Measurements from ENCODE around the gene DNAJB14. TPM values are rescaled to one million over a fixed set of nuclear protein-coding genes. Genes with fewer than 3 reads are reported as not detected.

DNAJB14 gene
- total RNA-seq, 2 donors from 2014 or later: 43.4 to 45.1 TPM

DNA sequence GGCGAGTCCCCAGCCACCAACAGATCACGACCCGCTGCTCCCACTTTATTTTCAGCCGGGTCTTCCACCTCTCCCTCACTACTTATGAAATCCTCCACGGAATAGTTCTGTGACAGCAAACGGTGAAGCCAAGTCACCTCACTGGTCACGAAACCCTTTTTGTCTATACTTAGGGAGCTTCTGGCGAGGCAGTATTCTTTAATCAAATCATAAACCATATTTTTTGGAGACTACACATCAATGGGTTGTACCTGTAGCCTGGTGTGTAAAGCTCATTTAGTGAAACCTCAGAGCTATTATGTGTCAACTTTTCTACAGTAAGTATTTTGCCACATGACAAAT is 4.5 kb upstream of the DNAJB14 start:
- Mint-ChIP-seq H3K4me1 (peaks cover 7% of the 10 kb centered on the region), H3K4me3 (no peak overlapping the region), H3K9me3 (no peaks in the 10 kb centered on the region), H3K36me3 (ENCODE audit: low read depth) (peaks cover 3% of the 10 kb centered on the region), H3K27ac (no peak overlapping the region), H3K27me3 (no peaks in the 10 kb centered on the region)
- ATAC-seq (replicated peaks): no peak

DNA sequence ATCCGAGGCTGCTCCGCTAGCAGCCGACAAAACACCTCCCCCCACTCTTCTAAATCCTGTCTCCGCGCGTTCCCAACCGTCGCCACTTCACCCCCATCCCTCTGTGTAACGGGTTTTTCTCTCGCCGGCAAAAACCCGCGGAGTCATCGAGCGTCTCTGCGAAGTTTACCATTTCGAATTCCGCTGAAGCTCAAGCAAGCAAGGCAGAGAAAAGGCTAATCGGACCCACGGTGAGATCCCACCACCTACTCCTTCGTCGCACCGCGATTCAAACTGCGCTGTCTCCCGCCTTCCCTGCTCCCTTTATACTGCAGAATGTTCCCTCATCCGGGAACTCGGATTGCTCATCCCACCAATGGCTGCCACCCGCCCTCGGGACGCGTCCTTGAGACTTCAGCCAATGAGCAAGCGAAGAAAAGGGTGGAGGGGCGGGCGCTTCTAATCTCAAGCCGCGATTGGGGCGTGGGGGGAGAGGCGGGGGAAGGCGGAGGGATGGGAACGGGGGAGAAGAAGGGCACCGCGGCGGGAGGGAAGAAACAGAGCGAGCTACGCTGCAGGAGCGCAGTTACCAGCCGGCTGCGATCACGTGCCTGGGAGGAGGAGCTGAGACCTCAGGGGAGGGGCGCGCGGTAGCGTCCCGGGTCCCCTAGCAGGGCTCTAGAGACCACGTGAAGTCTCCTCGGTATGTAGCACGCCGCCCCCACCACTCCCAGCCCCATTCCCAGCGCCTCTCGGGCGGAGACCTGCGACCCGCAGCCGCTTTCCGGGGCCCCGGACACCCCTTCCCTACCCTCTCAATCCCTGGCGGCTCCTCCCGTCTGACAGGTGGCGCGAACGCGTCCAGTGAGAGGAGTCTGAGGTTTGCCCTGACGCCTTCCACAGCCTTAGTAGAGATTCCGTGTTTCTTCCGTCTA is 3.8 kb upstream of the DNAJB14 start, which contains the start of gene H2AZ1:
TSS of gene H2AZ1 (minus strand) at position 277 of the 914 bp plus-strand sequence. CDS start at position 172, 105 bp downstream.
- Mint-ChIP-seq H3K36me3 (ENCODE audit: low read depth) (peaks cover 9% of the 10 kb centered on the region), H3K27me3 (no peaks in the 10 kb centered on the region), H3K4me1 (peaks cover 10% of the 10 kb centered on the region), H3K9me3 (no peaks in the 10 kb centered on the region), H3K27ac (no peak within 1 kb of the TSS), H3K4me3 (no peak within 1 kb of the TSS)
- ATAC-seq (replicated peaks): peak; percentile 75

DNA sequence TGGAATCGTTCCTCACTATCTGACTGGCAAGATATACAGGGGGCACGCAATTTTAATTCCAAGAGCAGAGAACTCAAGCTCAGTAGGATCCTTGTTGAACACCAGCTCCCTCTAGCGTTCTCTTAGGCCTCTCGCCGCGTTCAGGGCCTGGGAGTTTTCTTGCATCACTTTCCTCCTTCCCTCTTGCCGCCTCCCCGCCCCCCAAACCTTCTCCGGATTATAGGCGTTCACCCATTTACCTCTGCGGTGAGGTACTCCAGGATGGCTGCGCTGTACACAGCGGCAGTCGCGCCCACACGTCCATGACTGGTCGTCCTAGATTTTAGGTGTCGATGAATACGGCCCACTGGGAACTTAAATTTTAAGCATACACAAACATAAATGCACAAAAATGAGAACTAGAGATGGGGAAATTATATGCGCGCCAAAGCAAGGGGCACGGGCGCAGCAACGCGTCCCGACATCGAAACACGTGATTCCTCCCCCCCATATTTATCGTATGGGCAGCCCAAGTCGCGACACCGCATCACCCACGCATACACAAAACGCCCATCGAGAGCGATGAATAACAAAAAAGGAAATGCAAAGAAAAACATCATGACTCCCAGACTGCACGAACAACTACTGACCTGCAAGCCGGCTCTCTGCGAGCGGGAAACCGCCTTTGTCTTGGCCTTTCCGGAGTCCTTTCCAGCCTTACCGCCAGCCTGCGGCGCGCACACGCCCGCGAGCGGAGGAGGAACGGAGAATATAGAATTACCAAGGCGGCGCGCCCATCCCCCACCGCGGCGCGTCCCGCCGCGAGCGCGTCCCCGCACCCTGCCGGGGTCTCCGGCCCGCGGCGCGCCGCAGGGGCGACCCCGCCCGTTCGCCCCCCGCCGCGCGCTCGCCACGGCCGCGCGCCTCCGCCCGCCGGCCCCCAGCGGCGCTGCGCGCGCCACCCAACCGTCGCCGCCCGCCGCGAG is 2.9 kb upstream of the DNAJB14 start:
- Mint-ChIP-seq H3K27me3 (no peaks in the 10 kb centered on the region), H3K4me1 (peaks cover 17% of the 10 kb centered on the region), H3K36me3 (ENCODE audit: low read depth) (peaks cover 19% of the 10 kb centered on the region), H3K27ac (no peak overlapping the region), H3K4me3 (no peak overlapping the region), H3K9me3 (no peaks in the 10 kb centered on the region)
- ATAC-seq (replicated peaks): peak; percentile 54

DNA sequence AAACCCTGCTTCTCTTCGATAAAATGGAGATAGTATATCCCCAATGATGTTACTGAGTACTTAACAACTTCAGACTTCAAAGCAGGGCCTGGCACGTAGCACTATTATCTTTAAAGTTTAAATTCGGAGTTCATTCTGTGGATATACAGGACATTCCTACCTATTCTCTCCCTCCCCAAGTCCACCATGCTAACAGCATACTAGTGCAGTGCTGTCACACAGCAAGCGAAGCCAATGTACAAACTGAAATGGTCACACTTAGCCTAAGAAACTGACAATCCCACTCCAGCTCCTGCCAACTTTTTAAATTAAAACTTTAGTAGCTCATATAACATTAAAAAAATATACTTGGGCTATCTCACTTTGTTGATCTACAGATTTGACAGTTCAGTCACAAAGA is 1.2 kb upstream of the DNAJB14 start:
- Mint-ChIP-seq H3K36me3 (ENCODE audit: low read depth) (peaks cover 36% of the 10 kb centered on the region), H3K27ac (peak overlapping the region; percentile 95), H3K9me3 (no peaks in the 10 kb centered on the region), H3K4me3 (no peak overlapping the region), H3K4me1 (peaks cover 33% of the 10 kb centered on the region), H3K27me3 (no peaks in the 10 kb centered on the region)
- no peak for ATAC-seq (replicated peaks)

DNA sequence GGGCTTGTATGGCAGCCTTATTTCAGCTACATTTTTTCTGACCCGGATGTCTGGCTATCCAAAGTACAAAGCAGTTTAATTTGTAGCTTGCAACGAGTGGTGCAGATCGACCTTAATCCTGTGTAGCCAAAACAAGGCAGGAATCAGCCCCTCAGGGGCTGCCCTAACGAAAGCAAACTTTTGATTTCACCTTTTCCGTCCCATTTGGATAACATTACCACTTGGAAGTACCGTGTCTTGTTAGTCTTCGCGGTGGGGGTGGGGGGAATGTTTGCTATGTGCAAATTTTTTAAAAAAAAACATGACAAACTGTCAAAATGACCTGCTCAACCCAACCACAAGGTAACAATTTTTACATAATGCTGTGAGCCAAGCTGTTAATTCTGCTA is 766 bp upstream of the DNAJB14 start:
- no peak overlapping the region for H3K4me3 Mint-ChIP-seq
- H3K4me1 Mint-ChIP-seq: peaks cover 33% of the 10 kb centered on the region
- H3K27me3 Mint-ChIP-seq: no peaks in the 10 kb centered on the region
- H3K27ac Mint-ChIP-seq: peak overlapping the region; percentile 95
- H3K9me3 Mint-ChIP-seq: no peaks in the 10 kb centered on the region
- H3K36me3 Mint-ChIP-seq (ENCODE audit: low read depth): peaks cover 38% of the 10 kb centered on the region
- ATAC-seq (replicated peaks): no peak

DNA sequence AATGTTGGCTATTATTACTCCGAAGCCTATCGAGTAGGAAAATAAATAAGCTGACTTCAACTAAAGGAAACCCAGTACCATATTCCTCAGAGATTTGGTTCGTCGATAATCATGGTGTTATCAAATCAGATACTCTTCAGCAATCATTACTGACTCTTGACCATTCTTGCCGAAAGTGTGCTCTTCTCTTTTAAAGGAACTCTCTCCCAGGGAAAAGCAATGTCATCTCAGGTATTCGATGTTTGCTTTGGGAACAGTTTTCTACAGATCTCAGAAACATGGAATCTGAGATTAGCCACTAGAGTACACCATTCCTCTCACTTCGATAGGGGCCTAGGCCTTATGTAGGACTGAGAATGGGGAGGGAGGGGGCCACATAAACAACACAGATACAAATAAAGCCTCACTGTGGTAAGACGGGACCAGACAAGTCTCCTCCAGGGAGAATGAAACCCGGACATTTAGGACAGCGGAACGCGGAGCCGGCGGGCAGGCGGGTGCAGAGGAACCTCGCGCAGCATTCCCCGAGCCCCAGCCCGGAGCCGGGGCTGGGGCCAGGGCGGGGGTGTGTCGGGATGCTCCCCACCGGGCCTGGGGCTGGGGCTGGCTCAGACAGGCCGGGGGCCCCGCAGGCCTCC is 581 bp downstream of the DNAJB14 start:
- Mint-ChIP-seq H3K9me3 (no peaks in the 10 kb centered on the region), H3K4me3 (no peak overlapping the region), H3K27ac (peak overlapping the region; percentile 95), H3K27me3 (no peaks in the 10 kb centered on the region), H3K4me1 (peaks cover 39% of the 10 kb centered on the region), H3K36me3 (ENCODE audit: low read depth) (peaks cover 45% of the 10 kb centered on the region)
- ATAC-seq (replicated peaks): peak; percentile 1

DNA sequence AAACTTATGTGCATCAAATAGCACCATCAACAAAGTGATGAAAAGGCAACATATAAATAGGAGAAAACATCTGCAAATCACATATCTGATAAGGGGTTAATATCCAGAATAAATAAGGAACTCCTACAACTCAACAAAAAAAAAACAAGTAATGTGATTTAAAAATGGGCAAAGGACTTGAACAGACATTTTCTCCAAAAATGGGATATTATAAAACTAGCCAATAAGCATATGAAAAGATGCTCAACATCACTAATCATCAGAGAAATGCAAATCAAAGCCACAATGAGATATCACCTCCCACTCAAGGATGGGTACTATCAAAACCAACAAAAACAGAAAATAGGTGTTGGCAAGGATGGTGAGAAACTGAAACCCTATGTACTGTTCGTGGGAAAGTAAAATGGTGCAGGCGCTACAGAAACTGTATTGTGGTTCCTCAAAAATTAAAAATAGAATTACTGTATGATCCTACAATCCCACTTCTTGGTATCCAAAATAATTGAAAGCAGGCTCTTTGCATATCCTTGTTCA is 2.4 kb downstream of the DNAJB14 start:
- H3K4me1 Mint-ChIP-seq: peaks cover 39% of the 10 kb centered on the region
- no peaks in the 10 kb centered on the region for H3K27me3 Mint-ChIP-seq
- no peak overlapping the region for H3K4me3 Mint-ChIP-seq
- peak; percentile 34 for ATAC-seq (replicated peaks)
- H3K27ac Mint-ChIP-seq: peak overlapping the region; percentile 95
- no peaks in the 10 kb centered on the region for H3K9me3 Mint-ChIP-seq
- peaks cover 52% of the 10 kb centered on the region for H3K36me3 Mint-ChIP-seq (ENCODE audit: low read depth)

DNA sequence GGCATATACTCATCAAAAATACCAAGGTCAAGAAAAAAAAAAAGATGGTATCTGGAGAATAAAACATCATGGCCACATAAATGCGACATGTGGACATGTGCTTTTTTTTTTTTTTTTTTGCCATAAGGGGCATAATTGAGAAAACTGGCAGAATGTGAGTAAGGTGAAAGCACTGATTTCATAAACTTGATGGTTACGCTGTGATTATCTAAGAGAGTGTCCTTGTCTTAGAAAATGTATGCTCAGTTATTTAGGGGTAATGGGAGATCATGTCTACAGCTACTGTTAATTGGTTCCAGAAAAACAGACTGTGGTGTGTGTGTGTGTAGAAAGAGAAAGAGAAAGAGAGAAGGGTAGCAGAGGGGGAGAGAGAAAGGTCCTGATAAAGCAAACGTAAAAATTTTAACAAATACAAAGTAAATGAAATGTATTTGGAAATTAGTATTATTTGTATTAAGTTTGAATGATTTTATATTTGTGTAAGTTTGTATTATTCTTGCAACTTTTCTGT is 8.1 kb downstream of the DNAJB14 start:
- H3K9me3 Mint-ChIP-seq: no peaks in the 10 kb centered on the region
- no peak overlapping the region for H3K27ac Mint-ChIP-seq
- H3K4me1 Mint-ChIP-seq: peaks cover 17% of the 10 kb centered on the region
- H3K27me3 Mint-ChIP-seq: no peaks in the 10 kb centered on the region
- ATAC-seq (replicated peaks): no peak
- no peak overlapping the region for H3K4me3 Mint-ChIP-seq
- peaks cover 69% of the 10 kb centered on the region for H3K36me3 Mint-ChIP-seq (ENCODE audit: low read depth)

DNA sequence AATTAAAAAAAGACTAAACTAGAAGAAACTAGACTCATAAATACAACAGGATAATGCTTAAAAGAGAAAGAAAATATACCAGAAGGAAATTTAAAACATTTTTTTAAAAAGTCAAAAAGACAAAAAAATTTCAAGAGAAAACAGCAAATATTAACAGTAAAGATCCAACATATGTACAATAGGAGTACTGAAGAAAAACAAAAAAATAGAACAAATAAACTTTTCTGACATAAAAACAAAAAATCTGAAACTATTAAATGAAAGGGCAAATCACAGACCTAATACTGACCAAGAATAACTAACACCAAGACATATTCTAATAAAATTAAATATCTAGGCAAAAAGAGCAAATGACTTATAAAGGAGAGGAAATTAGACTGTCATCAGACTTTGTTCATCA is 11.5 kb downstream of the DNAJB14 start:
- no peak overlapping the region for H3K27ac Mint-ChIP-seq

DNA sequence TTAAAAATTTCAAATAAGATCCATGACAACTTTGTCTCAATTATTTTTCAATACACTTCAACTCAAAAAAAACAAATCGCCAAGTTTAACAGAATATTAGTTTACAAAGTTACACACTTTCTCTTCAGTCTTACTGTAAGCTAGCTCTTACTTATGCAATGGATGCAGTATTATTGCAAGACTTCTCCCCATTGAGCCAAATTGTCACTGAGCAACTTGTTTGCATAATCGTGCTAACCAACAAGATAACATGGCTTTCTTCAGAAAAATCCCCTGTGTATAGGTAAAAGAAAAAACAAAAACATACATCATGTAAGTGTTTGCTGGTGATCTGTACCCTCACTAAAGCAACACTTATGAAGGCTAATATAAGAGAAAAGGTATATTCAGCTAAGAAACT is 18.9 kb downstream of the DNAJB14 start:
- H3K36me3 Mint-ChIP-seq (ENCODE audit: low read depth): peaks cover 80% of the 10 kb centered on the region
- H3K4me1 Mint-ChIP-seq: peaks cover 16% of the 10 kb centered on the region
- H3K27me3 Mint-ChIP-seq: no peaks in the 10 kb centered on the region
- no peak overlapping the region for H3K4me3 Mint-ChIP-seq
- no peak overlapping the region for H3K27ac Mint-ChIP-seq
- no peak for ATAC-seq (replicated peaks)
- no peaks in the 10 kb centered on the region for H3K9me3 Mint-ChIP-seq

More for the DNA sequence above, 11.5 kb downstream of the DNAJB14 start:
- H3K4me3 Mint-ChIP-seq: no peak overlapping the region
- peaks cover 14% of the 10 kb centered on the region for H3K4me1 Mint-ChIP-seq
- no peak for ATAC-seq (replicated peaks)
- no peaks in the 10 kb centered on the region for H3K27me3 Mint-ChIP-seq
- H3K36me3 Mint-ChIP-seq (ENCODE audit: low read depth): peaks cover 71% of the 10 kb centered on the region
- no peaks in the 10 kb centered on the region for H3K9me3 Mint-ChIP-seq

DNA sequence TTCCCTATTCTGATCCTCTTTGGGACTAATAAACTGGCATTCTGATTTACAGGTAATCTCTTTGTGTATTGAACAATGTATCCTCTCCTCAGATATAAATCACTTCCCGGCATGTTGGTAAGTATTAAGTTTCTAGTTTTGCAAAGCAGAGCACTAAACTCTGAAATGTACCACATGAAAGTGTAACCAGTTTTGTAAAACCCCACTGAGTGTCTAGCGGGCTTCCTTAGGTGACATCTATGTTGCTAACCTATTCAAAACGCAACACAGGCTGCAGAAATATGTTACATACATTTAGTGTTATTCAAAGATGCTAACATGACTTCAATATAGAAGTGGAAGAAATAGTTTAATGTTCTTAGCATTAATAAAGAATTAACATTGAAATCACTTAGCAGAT is 25.2 kb downstream of the DNAJB14 start:
- no peaks in the 10 kb centered on the region for H3K27me3 Mint-ChIP-seq
- peaks cover 75% of the 10 kb centered on the region for H3K36me3 Mint-ChIP-seq (ENCODE audit: low read depth)
- peak; percentile 54 for ATAC-seq (replicated peaks)
- peak overlapping the region; percentile 1 for H3K4me3 Mint-ChIP-seq
- H3K4me1 Mint-ChIP-seq: peaks cover 11% of the 10 kb centered on the region
- peak overlapping the region; percentile 7 for H3K27ac Mint-ChIP-seq
- H3K9me3 Mint-ChIP-seq: no peaks in the 10 kb centered on the region

DNA sequence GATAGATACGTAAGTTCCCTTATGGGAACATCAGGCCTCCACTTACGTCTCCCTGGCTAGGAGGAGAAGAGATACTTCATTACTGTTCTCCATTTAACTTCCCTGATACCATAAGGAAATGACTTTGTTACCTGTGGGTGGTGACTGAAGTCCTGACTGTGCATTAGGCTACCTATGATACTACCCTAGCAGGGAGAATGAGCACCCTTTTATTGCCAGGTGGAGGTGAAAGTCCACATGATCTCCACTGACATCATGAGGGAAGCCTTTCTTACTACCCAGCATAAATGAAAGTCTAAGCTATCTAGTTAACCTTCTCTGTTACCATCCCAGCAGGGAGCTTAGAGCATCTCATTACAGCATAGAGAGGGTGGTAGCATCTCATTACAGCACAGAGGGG is 27.8 kb downstream of the DNAJB14 start:
- H3K4me1 Mint-ChIP-seq: peaks cover 12% of the 10 kb centered on the region
- H3K9me3 Mint-ChIP-seq: no peaks in the 10 kb centered on the region
- ATAC-seq (replicated peaks): no peak
- peaks cover 78% of the 10 kb centered on the region for H3K36me3 Mint-ChIP-seq (ENCODE audit: low read depth)
- peak overlapping the region; percentile 28 for H3K27ac Mint-ChIP-seq
- H3K4me3 Mint-ChIP-seq: no peak overlapping the region
- no peaks in the 10 kb centered on the region for H3K27me3 Mint-ChIP-seq

DNA sequence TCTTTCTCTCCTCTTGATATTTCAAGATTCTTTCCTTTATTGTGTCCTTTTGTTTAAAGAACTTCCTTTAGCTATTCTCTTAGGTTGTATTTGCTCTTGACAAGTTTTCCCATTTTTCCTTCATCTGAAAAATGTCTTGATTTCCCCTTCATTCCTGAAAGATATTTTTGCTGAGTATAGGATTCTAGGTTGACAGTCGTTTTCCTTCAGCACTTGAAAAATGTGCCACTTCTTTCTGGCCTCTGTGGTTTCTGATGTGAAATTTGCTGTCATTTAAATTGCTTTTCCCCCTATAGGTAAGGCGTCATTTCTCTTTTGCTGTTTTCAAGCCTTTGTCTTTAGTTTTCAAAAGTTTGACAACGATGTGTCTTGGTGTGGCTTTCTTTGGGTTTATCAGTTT is 28.8 kb downstream of the DNAJB14 start:
- H3K27me3 Mint-ChIP-seq: no peaks in the 10 kb centered on the region
- peaks cover 77% of the 10 kb centered on the region for H3K36me3 Mint-ChIP-seq (ENCODE audit: low read depth)
- no peak overlapping the region for H3K4me3 Mint-ChIP-seq
- no peak overlapping the region for H3K27ac Mint-ChIP-seq
- no peak for ATAC-seq (replicated peaks)
- H3K4me1 Mint-ChIP-seq: peaks cover 12% of the 10 kb centered on the region
- H3K9me3 Mint-ChIP-seq: no peaks in the 10 kb centered on the region

DNA sequence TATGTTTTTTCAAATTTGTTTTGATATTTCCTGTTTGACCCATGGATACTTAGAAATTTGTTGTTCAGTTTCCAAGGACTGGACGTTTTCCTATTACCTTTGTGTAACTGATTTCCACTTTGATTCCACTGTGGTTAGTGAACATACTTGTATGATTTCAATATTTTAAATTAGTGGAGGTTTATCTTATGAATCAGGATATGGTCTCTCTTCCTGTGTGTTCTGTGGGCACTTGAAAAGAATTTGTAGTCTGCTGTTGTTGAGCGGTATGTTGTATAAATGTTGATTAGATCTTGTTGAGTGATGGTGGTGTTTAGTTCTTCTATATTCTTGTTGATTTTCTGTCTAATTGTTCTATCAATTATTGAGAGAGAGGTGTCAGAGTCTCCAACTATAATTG is 31.0 kb downstream of the DNAJB14 start:
- Mint-ChIP-seq H3K4me1 (peaks cover 5% of the 10 kb centered on the region), H3K9me3 (no peaks in the 10 kb centered on the region), H3K4me3 (no peak overlapping the region), H3K27ac (no peak overlapping the region), H3K36me3 (ENCODE audit: low read depth) (peaks cover 81% of the 10 kb centered on the region), H3K27me3 (no peaks in the 10 kb centered on the region)
- no peak for ATAC-seq (replicated peaks)
